ENCODE data around the gene UROS.

Gene UROS

GRCh38 chr10:125779403-125780327, 43.4 kb downstream of the UROS start:
- no peak for DNase-seq (ENCODE audit: low spot score)
- TF ChIP-seq CTCF (IDR thresholded peaks at IDR 0.05; ENCODE audit: extremely low read depth, missing control alignments), result no peak

- no peak for DNase-seq (ENCODE audit: low spot score)
- TF ChIP-seq CTCF (IDR thresholded peaks at IDR 0.05; ENCODE audit: extremely low read depth, missing control alignments), result no peak
Observed at GRCh38 chr10:125778556-125778955, 44.5 kb downstream of the UROS start.

GRCh38 chr10:125777806-125778205, 45.3 kb downstream of the UROS start:
- TF ChIP-seq CTCF (IDR thresholded peaks at IDR 0.05; ENCODE audit: extremely low read depth, missing control alignments), result no peak
- DNase-seq (ENCODE audit: low spot score), result no peak

- no peak for DNase-seq (ENCODE audit: low spot score)
- no peak for TF ChIP-seq CTCF (IDR thresholded peaks at IDR 0.05; ENCODE audit: extremely low read depth, missing control alignments)
Observed at GRCh38 chr10:125775491-125776106, 47.5 kb downstream of the UROS start, which contains the start of gene MMP21. TSS of gene MMP21 (minus strand) at chr10:125775821. CDS start at chr10:125775821, 0 bp downstream.

- no peak for DNase-seq (ENCODE audit: low spot score)
- no peak for TF ChIP-seq CTCF (IDR thresholded peaks at IDR 0.05; ENCODE audit: extremely low read depth, missing control alignments)
Observed at GRCh38 chr10:125774581-125775191, 48.4 kb downstream of the UROS start.

GRCh38 chr10:125773687-125774543, 49.1 kb downstream of the UROS start:
- no peak for DNase-seq (ENCODE audit: low spot score)

More at GRCh38 chr10:125773687-125774543, 49.1 kb downstream of the UROS start:
- no peak for TF ChIP-seq CTCF (IDR thresholded peaks at IDR 0.05; ENCODE audit: extremely low read depth, missing control alignments)

Data from GM20000 (cell line).